Prostate gland (tissue), 2 donors: ENCODE results near the gene NUDT1.

Experiments
- CTCF ChIP-seq, 4 experiments: fragments of 200-600 bp in 2 of 4; fragments of 450-650 bp in 2 of 4; sonication (generic) in 2 of 4; IDR thresholded peaks; 1 replicate in 3 of 4; 2 replicates in 1 of 4; pipeline ENCODE4 v1.5.1; 2016 to 2019; ENCODE audit warnings: antibody characterized with exemption in 4 of 4, mild to moderate bottlenecking in 2 of 4, moderate library complexity in 2 of 4
- POLR2A ChIP-seq: fragments of 450-650 bp; IDR thresholded peaks from one replicate; pipeline ENCODE4 v1.6.1; 2016; ENCODE audit warnings: antibody characterized with exemption, mild to moderate bottlenecking

- TF ChIP-seq POLR2A (no peak), CTCF (IDR thresholded peaks at IDR 0.05) (no peak)
Observed at GRCh38 chr7:2214636-2215035, 27.4 kb upstream of the NUDT1 start.
